Neural progenitor cell (in vitro differentiated cells): ENCODE measurements around the gene C6orf163.

ENCODE experiments used
- EZH2 ChIP-seq: fragments of 200-600 bp; sonication (generic); IDR thresholded peaks from 2 replicates; pipeline ENCODE4 v1.6.1; 2017; ENCODE audit warnings: antibody characterized with exemption, mild to moderate bottlenecking, moderate library complexity
- EZH2phosphoT487 ChIP-seq: fragments of 200-600 bp; sonication (generic); IDR thresholded peaks from 2 replicates; pipeline ENCODE4 v1.6.1; 2017; ENCODE audit warnings: antibody characterized with exemption
- TF ChIP-seq, protein P1 (sequence below): fragments of 200-600 bp; sonication (generic); IDR thresholded peaks from 2 replicates; pipeline ENCODE4 v1.5.1; 2017; ENCODE audit warnings: antibody characterized with exemption, mild to moderate bottlenecking

DNA sequence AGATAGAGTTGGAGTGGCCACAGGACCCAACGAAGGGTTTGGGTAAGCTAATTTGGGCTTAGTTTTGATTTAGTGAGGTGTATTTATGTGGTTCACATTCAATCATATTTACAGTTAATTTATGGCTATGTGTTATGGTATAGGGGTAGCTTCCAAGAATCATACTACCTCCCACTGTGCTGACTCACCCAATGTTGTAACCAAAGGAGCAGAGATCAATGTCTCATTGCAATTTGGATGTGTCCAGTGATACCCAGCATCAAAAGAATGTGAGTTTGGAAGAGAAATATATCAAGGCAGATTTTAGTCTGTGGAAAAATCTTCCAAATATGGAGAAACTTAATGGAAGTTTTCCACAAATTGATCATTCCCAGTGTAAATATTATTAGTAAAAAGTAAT is 47.5 kb upstream of the C6orf163 start:
- TF ChIP-seq, protein P1, sequence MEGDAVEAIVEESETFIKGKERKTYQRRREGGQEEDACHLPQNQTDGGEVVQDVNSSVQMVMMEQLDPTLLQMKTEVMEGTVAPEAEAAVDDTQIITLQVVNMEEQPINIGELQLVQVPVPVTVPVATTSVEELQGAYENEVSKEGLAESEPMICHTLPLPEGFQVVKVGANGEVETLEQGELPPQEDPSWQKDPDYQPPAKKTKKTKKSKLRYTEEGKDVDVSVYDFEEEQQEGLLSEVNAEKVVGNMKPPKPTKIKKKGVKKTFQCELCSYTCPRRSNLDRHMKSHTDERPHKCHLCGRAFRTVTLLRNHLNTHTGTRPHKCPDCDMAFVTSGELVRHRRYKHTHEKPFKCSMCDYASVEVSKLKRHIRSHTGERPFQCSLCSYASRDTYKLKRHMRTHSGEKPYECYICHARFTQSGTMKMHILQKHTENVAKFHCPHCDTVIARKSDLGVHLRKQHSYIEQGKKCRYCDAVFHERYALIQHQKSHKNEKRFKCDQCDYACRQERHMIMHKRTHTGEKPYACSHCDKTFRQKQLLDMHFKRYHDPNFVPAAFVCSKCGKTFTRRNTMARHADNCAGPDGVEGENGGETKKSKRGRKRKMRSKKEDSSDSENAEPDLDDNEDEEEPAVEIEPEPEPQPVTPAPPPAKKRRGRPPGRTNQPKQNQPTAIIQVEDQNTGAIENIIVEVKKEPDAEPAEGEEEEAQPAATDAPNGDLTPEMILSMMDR = no peak
- TF ChIP-seq EZH2 (no peak), EZH2phosphoT487 (no peak)
